ENCODE measurements around the gene TBC1D22A.

TBC1D22A gene

DNA sequence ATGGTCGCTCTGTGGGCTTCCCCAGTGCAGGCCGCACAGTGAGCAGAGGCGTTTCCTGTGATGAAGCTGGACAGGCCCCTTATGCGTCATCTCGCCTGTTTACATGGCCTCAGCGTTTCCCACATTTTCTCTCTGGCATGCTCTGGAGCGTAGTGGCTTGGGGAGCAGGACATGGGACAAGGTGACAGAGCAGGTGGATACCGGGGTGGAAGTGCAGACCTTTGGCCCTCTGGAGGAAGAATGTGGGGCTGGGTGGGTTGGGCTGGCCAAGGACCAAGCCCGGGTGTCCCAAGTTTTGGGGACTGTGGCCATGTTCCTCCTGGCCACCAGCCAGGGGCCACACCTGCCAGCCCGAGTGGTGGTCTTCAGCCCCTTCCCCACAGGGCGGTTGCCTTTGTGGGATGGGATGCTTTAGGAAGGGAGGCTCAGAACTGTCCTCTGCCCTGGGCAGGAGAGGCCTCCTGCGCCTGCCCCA lies 446.6 kb downstream of the TBC1D22A start:
- TF ChIP-seq CTCF (IDR thresholded peaks at IDR 0.05; ENCODE audit: low read depth, low read length): no peak
- H3K4me3 ChIP-seq (ENCODE audit: low read depth, low read length): no peak overlapping the region

- TF ChIP-seq CTCF (IDR thresholded peaks at IDR 0.05; ENCODE audit: low read depth, low read length): no peak
- no peak overlapping the region for H3K4me3 ChIP-seq (ENCODE audit: low read depth, low read length)
Measured at GRCh38 chr22:47209547-47210023, 447.1 kb downstream of the TBC1D22A start.

GRCh38 chr22:47210112-47210657 lies 447.7 kb downstream of the TBC1D22A start:
- H3K4me3 ChIP-seq (ENCODE audit: low read depth, low read length): no peak overlapping the region
- no peak for TF ChIP-seq CTCF (IDR thresholded peaks at IDR 0.05; ENCODE audit: low read depth, low read length)

DNA sequence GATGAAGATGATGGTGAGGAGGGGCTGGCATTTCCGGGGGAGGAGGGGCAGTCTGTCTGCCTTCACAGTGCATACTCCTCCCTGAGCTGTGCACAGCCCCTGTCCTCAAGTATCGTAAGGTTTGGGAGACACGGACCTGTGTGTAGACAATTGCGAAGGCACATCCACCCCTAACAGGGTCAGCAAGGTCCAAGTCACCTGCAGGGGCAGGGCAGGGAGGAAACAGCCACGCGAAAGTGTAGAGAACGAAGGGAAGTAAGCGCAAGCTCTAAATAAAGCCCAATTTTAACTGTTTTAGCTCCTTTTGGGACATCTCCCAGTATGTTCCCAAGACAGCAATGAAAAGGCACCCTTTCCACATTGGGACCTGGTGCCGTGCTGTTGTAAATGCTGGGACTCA lies 448.2 kb downstream of the TBC1D22A start:
- H3K4me3 ChIP-seq (ENCODE audit: low read depth, low read length): no peak overlapping the region
- TF ChIP-seq CTCF (IDR thresholded peaks at IDR 0.05; ENCODE audit: low read depth, low read length): no peak

DNA sequence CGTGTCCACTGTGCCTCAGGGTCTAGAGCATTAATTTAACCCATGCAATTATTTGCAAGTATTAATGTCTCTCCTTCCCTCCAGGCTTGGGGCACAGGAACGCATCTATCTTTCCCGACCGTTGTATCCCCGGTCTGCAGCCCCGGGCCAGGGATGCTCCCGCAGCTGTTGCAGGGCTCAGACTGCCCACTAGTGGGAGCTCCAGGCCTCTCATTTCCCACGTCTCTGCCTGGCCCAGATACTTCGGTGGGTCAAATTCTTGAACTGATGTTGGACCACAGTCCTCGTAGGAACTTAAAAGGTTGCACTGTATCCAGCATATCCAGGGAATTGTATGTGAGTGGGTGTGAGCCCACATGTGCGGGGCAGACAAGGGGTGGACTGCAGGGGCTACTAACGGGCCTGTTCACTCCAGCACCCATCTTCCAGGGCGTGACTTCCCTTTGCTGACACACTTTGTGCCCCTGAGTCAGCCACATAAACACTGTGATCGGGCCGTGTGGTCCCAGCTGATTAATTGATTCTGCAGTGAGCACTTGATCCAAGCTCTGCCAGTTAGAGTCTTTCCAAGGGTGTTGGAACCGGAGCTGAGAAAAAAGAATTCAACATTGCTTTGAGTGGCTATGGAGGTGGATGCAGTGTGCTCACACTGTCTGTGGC lies 451.3 kb downstream of the TBC1D22A start:
- no peak overlapping the region for H3K4me3 ChIP-seq (ENCODE audit: low read depth, low read length)
- peak; percentile 58 for TF ChIP-seq CTCF (IDR thresholded peaks at IDR 0.05; ENCODE audit: low read depth, low read length)

DNA sequence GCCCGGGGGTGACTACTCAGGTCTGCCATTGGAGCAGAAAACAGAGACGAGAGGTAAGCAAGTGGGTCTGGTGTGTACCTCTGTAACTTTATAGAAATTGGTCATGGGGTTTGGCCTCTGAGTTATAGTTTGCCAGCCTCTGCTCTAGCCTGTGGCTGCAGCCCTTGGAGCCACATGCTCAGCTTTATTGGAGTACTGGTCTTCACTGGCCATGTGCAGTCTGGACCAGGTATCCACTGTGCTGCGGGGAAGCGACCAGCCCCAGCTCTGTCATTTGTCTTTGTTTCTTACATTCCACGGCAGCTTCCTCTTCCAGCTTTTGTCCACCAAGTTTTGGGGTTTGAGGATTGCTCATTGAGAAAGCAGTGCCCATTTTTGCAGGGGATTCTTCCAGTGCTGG lies 453.4 kb downstream of the TBC1D22A start:
- TF ChIP-seq CTCF (IDR thresholded peaks at IDR 0.05; ENCODE audit: low read depth, low read length): no peak
- H3K4me3 ChIP-seq (ENCODE audit: low read depth, low read length): no peak overlapping the region

GRCh38 chr22:47218671-47219070 lies 456.2 kb downstream of the TBC1D22A start:
- no peak for TF ChIP-seq CTCF (IDR thresholded peaks at IDR 0.05; ENCODE audit: low read depth, low read length)
- H3K4me3 ChIP-seq (ENCODE audit: low read depth, low read length): no peak overlapping the region

Measured in WI38 (cell line).